Measurements from ENCODE around the gene PSME3IP1.

The PSME3IP1 gene

GRCh38 chr16:57179215-57179828 is 6.5 kb downstream of the PSME3IP1 start:
- DNase-seq (ENCODE audit: low read depth): no peak
- no peak for TF ChIP-seq CTCF (IDR thresholded peaks at IDR 0.05; ENCODE audit: low read depth, low read length, missing control alignments)
- no peak overlapping the region for H3K4me3 ChIP-seq (ENCODE audit: low read depth, low read length)

- no peak for TF ChIP-seq CTCF (IDR thresholded peaks at IDR 0.05; ENCODE audit: low read depth, low read length, missing control alignments)
- no peak overlapping the region for H3K4me3 ChIP-seq (ENCODE audit: low read depth, low read length)
- no peak for DNase-seq (ENCODE audit: low read depth)
These were observed 7.0 kb downstream of the PSME3IP1 start for GRCh38 chr16:57178793-57179212.

- no peak for TF ChIP-seq CTCF (IDR thresholded peaks at IDR 0.05; ENCODE audit: low read depth, low read length, missing control alignments)
- DNase-seq (ENCODE audit: low read depth): no peak
- H3K4me3 ChIP-seq (ENCODE audit: low read depth, low read length): no peak overlapping the region
These were observed 7.6 kb downstream of the PSME3IP1 start for GRCh38 chr16:57178196-57178595.

- no peak overlapping the region for H3K4me3 ChIP-seq (ENCODE audit: low read depth, low read length)
- TF ChIP-seq CTCF (IDR thresholded peaks at IDR 0.05; ENCODE audit: low read depth, low read length, missing control alignments): no peak
- DNase-seq (ENCODE audit: low read depth): no peak
These were observed 9.9 kb downstream of the PSME3IP1 start for GRCh38 chr16:57175896-57176295.

- H3K4me3 ChIP-seq (ENCODE audit: low read depth, low read length): no peak overlapping the region
- no peak for TF ChIP-seq CTCF (IDR thresholded peaks at IDR 0.05; ENCODE audit: low read depth, low read length, missing control alignments)
- DNase-seq (ENCODE audit: low read depth): no peak
These were observed 13.0 kb downstream of the PSME3IP1 start for GRCh38 chr16:57172721-57173290.

GRCh38 chr16:57169327-57169726 is 16.5 kb downstream of the PSME3IP1 start:
- TF ChIP-seq CTCF (IDR thresholded peaks at IDR 0.05; ENCODE audit: low read depth, low read length, missing control alignments): no peak
- no peak overlapping the region for H3K4me3 ChIP-seq (ENCODE audit: low read depth, low read length)
- no peak for DNase-seq (ENCODE audit: low read depth)

GRCh38 chr16:57167953-57168352 is 17.9 kb downstream of the PSME3IP1 start:
- DNase-seq (ENCODE audit: low read depth): peak; percentile 55
- TF ChIP-seq CTCF (IDR thresholded peaks at IDR 0.05; ENCODE audit: low read depth, low read length, missing control alignments): peak; percentile 57
- no peak overlapping the region for H3K4me3 ChIP-seq (ENCODE audit: low read depth, low read length)
